Osteocyte (in vitro differentiated cells): ENCODE measurements around the gene CPEB2. TPM values are rescaled to one million over a fixed set of nuclear protein-coding genes. Genes with fewer than 3 reads are reported as not detected.

ENCODE experiments used
- DNase-seq: peaks from one replicate; pipeline ENCODE4 v3.0.0; 2021; ENCODE audit warnings: mixed read lengths; ENCODE audit not compliant: unreplicated experiment; ENCODE audit errors: extremely low spot score
- H3K27ac Mint-ChIP-seq: one replicate; pipeline ENCODE4 v1.8.0; 2021; ENCODE audit warnings: mild to moderate bottlenecking, mixed read lengths; ENCODE audit not compliant: unreplicated experiment
- H3K27me3 Mint-ChIP-seq: one replicate; pipeline ENCODE4 v1.8.0; 2021; ENCODE audit warnings: mixed read lengths; ENCODE audit not compliant: unreplicated experiment
- H3K36me3 Mint-ChIP-seq: one replicate; pipeline ENCODE4 v1.8.0; 2021; ENCODE audit warnings: mixed read lengths; ENCODE audit not compliant: unreplicated experiment
- H3K4me1 Mint-ChIP-seq: one replicate; pipeline ENCODE4 v1.8.0; 2021; ENCODE audit warnings: mixed read lengths; ENCODE audit not compliant: unreplicated experiment
- H3K4me3 Mint-ChIP-seq: one replicate; pipeline ENCODE4 v1.8.0; 2021; ENCODE audit warnings: mild to moderate bottlenecking, moderate library complexity, mixed read lengths; ENCODE audit not compliant: unreplicated experiment
- H3K9me3 Mint-ChIP-seq: one replicate; pipeline ENCODE4 v1.8.0; 2021; ENCODE audit warnings: mixed read lengths; ENCODE audit not compliant: unreplicated experiment
- CTCF ChIP-seq: fragments of 200-600 bp; sonication (generic); IDR thresholded peaks from 2 replicates; pipeline ENCODE4 v1.5.0; 2021; ENCODE audit warnings: antibody characterized with exemption, mild to moderate bottlenecking, moderate library complexity
- total RNA-seq: library from RNA; stranded (reverse); gene quantifications from 2 replicates; pipeline ENCODE4 v1.2.1, GENCODE V29; 2021

CPEB2 gene
- total RNA-seq, 1 donor from 2014 or later = 65.7 TPM

GRCh38 chr4:15007201-15007600, 4.9 kb downstream of the CPEB2 start:
- peaks cover 48% of the 10 kb centered on the region for H3K4me1 Mint-ChIP-seq
- H3K36me3 Mint-ChIP-seq = peaks cover 43% of the 10 kb centered on the region
- peak overlapping the region; percentile 82 for H3K4me3 Mint-ChIP-seq
- H3K9me3 Mint-ChIP-seq = no peaks in the 10 kb centered on the region
- no peak for DNase-seq
- H3K27me3 Mint-ChIP-seq = no peaks in the 10 kb centered on the region
- peak overlapping the region; percentile 93 for H3K27ac Mint-ChIP-seq
- TF ChIP-seq CTCF = no peak

- Mint-ChIP-seq H3K4me1 (peaks cover 71% of the 10 kb centered on the region), H3K36me3 (peaks cover 48% of the 10 kb centered on the region), H3K9me3 (no peaks in the 10 kb centered on the region), H3K4me3 (peak overlapping the region; percentile 65), H3K27me3 (no peaks in the 10 kb centered on the region), H3K27ac (peak overlapping the region; percentile 79)
- TF ChIP-seq CTCF = no peak
- no peak for DNase-seq
Measured at GRCh38 chr4:15010038-15010585, 7.8 kb downstream of the CPEB2 start.

GRCh38 chr4:15011166-15011565, 8.9 kb downstream of the CPEB2 start:
- Mint-ChIP-seq H3K4me3 (peak overlapping the region; percentile 14), H3K27ac (peak overlapping the region; percentile 63), H3K9me3 (no peaks in the 10 kb centered on the region), H3K27me3 (no peaks in the 10 kb centered on the region), H3K36me3 (peaks cover 54% of the 10 kb centered on the region), H3K4me1 (peaks cover 81% of the 10 kb centered on the region)
- no peak for TF ChIP-seq CTCF
- no peak for DNase-seq

DNA sequence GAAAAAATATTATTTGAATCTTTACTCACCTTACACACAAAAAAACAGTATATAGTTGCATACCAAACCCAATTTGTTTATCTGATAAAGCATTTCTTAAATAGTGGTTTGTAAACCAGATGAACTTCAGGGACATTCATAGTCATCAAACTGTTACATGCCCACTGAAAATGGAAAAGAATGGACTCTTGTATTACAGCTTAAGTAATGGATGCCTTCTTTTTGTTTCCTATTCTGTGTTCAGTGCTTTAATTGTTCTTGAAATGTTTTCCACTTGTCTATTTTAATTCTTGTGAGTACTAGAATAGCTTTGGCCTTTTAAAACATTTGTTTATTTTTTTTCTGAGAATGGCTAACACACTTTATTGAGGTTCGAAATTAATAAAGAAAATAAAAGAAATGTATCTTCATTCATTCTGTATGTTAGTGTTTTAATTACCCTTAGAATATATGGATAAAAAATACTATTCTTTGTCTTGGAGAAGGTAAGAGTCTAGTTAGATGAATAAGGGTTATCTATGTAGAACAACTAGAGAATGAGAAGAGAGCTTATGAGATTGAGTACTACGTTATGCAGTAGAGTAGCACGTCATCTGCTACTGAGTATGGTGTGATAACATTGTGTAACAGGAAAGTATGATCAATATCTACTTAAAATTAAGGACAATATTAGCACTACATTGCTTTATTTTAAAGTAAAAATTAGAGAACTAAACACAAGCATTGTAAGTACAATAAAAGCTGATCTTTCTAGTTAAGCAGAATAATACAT, 9.9 kb downstream of the CPEB2 start:
- H3K36me3 Mint-ChIP-seq = peaks cover 59% of the 10 kb centered on the region
- H3K27ac Mint-ChIP-seq = peak overlapping the region; percentile 63
- H3K4me1 Mint-ChIP-seq = peaks cover 82% of the 10 kb centered on the region
- peak overlapping the region; percentile 50 for H3K4me3 Mint-ChIP-seq
- H3K27me3 Mint-ChIP-seq = no peaks in the 10 kb centered on the region
- no peak for DNase-seq
- H3K9me3 Mint-ChIP-seq = no peaks in the 10 kb centered on the region
- TF ChIP-seq CTCF = no peak

GRCh38 chr4:15013585-15013984, 11.3 kb downstream of the CPEB2 start:
- Mint-ChIP-seq H3K27me3 (no peaks in the 10 kb centered on the region), H3K27ac (peak overlapping the region; percentile 79), H3K36me3 (peaks cover 63% of the 10 kb centered on the region), H3K9me3 (no peaks in the 10 kb centered on the region), H3K4me3 (no peak overlapping the region), H3K4me1 (peaks cover 85% of the 10 kb centered on the region)
- TF ChIP-seq CTCF = no peak
- no peak for DNase-seq
